Thyroid gland (tissue), 4 donors: ENCODE measurements around the gene DSPP. TPM values are rescaled to one million over a fixed set of nuclear protein-coding genes. Genes with fewer than 3 reads are reported as not detected.

Experiments
- DNase-seq, 2 donors: peaks; one replicate each; pipeline ENCODE4 v3.0.0-alpha.2; 2019
- H3K27ac ChIP-seq, 3 donors: fragments of 200-600 bp; sonication (generic); 1 replicate in 2 of 3; 2 replicates in 1 of 3; pipeline ENCODE4 v1.5.1; 2016 to 2019; ENCODE audit warnings: mild to moderate bottlenecking in 1 of 3, moderate library complexity in 1 of 3
- H3K27me3 ChIP-seq: fragments of 200-600 bp; sonication (generic); one replicate; pipeline ENCODE4 v1.5.1; 2019
- H3K36me3 ChIP-seq, 2 donors: fragments of 200-600 bp; sonication (generic); one replicate each; pipeline ENCODE4 v1.5.1; 2016 to 2019
- H3K4me1 ChIP-seq, 2 donors: fragments of 200-600 bp; sonication (generic); one replicate each; pipeline ENCODE4 v1.5.1; 2017 to 2019
- H3K4me3 ChIP-seq, 3 donors: fragments of 200-600 bp; sonication (generic); replicated peaks in 1 of 3; 1 replicate in 2 of 3; 2 replicates in 1 of 3; pipeline ENCODE4 v1.5.1; 2016; ENCODE audit warnings: mild to moderate bottlenecking in 1 of 3
- H3K9me3 ChIP-seq: fragments of 200-600 bp; sonication (generic); one replicate; pipeline ENCODE4 v1.5.1; 2017
- CTCF ChIP-seq, 6 experiments: fragments of 200-600 bp in 3 of 6; fragments of 450-650 bp in 3 of 6; sonication (generic) in 3 of 6; IDR thresholded peaks; one replicate each; pipeline ENCODE4 v1.5.1; 2016 to 2019; ENCODE audit warnings: antibody characterized with exemption in 6 of 6, mild to moderate bottlenecking in 2 of 6, inconsistent platforms in 1 of 6, moderate library complexity in 1 of 6
- POLR2A ChIP-seq, 2 donors: fragments of 450-650 bp; IDR thresholded peaks; one replicate each; pipeline ENCODE4 v1.6.1; 2017; ENCODE audit warnings: antibody characterized with exemption in 2 of 2, mild to moderate bottlenecking in 2 of 2, moderate library complexity in 1 of 2
- WGBS, 2 donors: methylation state at CpG; one replicate each; pipeline ENCODE4 v1.1.5; 2017; 5-methylcytosine and 5-hydroxymethylcytosine counted together
- intact Hi-C: fragments of 100-400 bp; cut with DNase I; formaldehyde crosslinking; loops from one replicate; pipeline ENCODE4 v1.15.1; 2023
- total RNA-seq, 4 donors: library from RNA; depleted of rRNA; stranded (reverse); fragments of >200 nt; gene quantifications; one replicate each; pipeline ENCODE4 v1.2.3, GENCODE V29; 2016

DSPP gene
- under 1 TPM in 1 of 4 donors, not detected in 3; 0.13 TPM for total RNA-seq

- no peak within 1 kb of the TSS for H3K27ac ChIP-seq
Measured at GRCh38 chr4:87608229-87608628, at the start of gene DSPP. DSPP (plus strand) TSS chr4:87608529; CDS start chr4:87610909, 2,380 bp downstream.

GRCh38 chr4:87559090-87559837, 49.1 kb upstream of the DSPP start:
- no peak for DNase-seq
- intact Hi-C loops = no loop called here
- no peak overlapping the region for H3K4me3 ChIP-seq
- 61 to 66% methylated on average over 8 of the region's 8 CpGs for WGBS, 2 donors
- no peaks in the 10 kb centered on the region for H3K9me3 ChIP-seq
- H3K27me3 ChIP-seq = no peaks in the 10 kb centered on the region
- no peaks in the 10 kb centered on the region for H3K4me1 ChIP-seq
- no peak overlapping the region for H3K27ac ChIP-seq
- H3K36me3 ChIP-seq = no peaks in the 10 kb centered on the region
- no peak for TF ChIP-seq POLR2A (IDR thresholded peaks at IDR 0.05)
- TF ChIP-seq CTCF (IDR thresholded peaks at IDR 0.05) = no peak

More at GRCh38 chr4:87608229-87608628, at the start of gene DSPP:
- TF ChIP-seq POLR2A (IDR thresholded peaks at IDR 0.05) = no peak
- TF ChIP-seq CTCF (IDR thresholded peaks at IDR 0.05) = no peak
- 84 to 89% methylated on average over 4 of the region's 4 CpGs for WGBS, 2 donors
- Histone ChIP-seq H3K4me1 (no peaks in the 10 kb centered on the region), H3K27me3 (no peaks in the 10 kb centered on the region), H3K36me3 (no peaks in the 10 kb centered on the region), H3K9me3 (no peaks in the 10 kb centered on the region), H3K4me3 (no peak within 1 kb of the TSS)
- intact Hi-C loops = no loop called here
- no peak for DNase-seq

GRCh38 chr4:87560802-87561201, 47.5 kb upstream of the DSPP start:
- Histone ChIP-seq H3K4me1 (no peaks in the 10 kb centered on the region), H3K4me3 (no peak overlapping the region), H3K27me3 (no peaks in the 10 kb centered on the region), H3K9me3 (no peaks in the 10 kb centered on the region), H3K27ac (no peak overlapping the region), H3K36me3 (no peaks in the 10 kb centered on the region)
- DNase-seq = no peak
- 97 to 98% methylated on average over 2 of the region's 2 CpGs for WGBS, 2 donors
- TF ChIP-seq POLR2A (IDR thresholded peaks at IDR 0.05) = no peak
- TF ChIP-seq CTCF (IDR thresholded peaks at IDR 0.05) = no peak
- intact Hi-C loops = no loop called here

GRCh38 chr4:87565746-87566145, 42.6 kb upstream of the DSPP start:
- no peak overlapping the region for H3K27ac ChIP-seq
- no peaks in the 10 kb centered on the region for H3K9me3 ChIP-seq
- no peaks in the 10 kb centered on the region for H3K4me1 ChIP-seq
- no peak for DNase-seq
- intact Hi-C loops = no loop called here
- TF ChIP-seq POLR2A (IDR thresholded peaks at IDR 0.05) (no peak), CTCF (IDR thresholded peaks at IDR 0.05) (no peak)
- no peak overlapping the region for H3K4me3 ChIP-seq
- WGBS, 2 donors = 82 to 86% methylated on average over 4 of the region's 4 CpGs
- no peaks in the 10 kb centered on the region for H3K36me3 ChIP-seq
- no peaks in the 10 kb centered on the region for H3K27me3 ChIP-seq

- no peaks in the 10 kb centered on the region for H3K27me3 ChIP-seq
- H3K36me3 ChIP-seq = no peaks in the 10 kb centered on the region
- no peaks in the 10 kb centered on the region for H3K4me1 ChIP-seq
- H3K27ac ChIP-seq = no peak overlapping the region
- WGBS, 2 donors = 61 to 62% methylated on average over 2 of the region's 2 CpGs
- no peak overlapping the region for H3K4me3 ChIP-seq
- H3K9me3 ChIP-seq = no peaks in the 10 kb centered on the region
- DNase-seq = no peak
- intact Hi-C loops = no loop called here
- TF ChIP-seq CTCF (IDR thresholded peaks at IDR 0.05) = no peak
- TF ChIP-seq POLR2A (IDR thresholded peaks at IDR 0.05) = no peak
Measured at GRCh38 chr4:87566276-87566675, 42.1 kb upstream of the DSPP start.
